HG03521 (cell line): Measurements from ENCODE around the gene ZBTB20.

Source experiments
- ATAC-seq: cut with Tn5 transposase; IDR thresholded peaks from one replicate; pipeline ENCODE4 v1.9.1; 2021; ENCODE audit warnings: mild to moderate bottlenecking, moderate library complexity; ENCODE audit not compliant: unreplicated experiment

Gene ZBTB20

DNA sequence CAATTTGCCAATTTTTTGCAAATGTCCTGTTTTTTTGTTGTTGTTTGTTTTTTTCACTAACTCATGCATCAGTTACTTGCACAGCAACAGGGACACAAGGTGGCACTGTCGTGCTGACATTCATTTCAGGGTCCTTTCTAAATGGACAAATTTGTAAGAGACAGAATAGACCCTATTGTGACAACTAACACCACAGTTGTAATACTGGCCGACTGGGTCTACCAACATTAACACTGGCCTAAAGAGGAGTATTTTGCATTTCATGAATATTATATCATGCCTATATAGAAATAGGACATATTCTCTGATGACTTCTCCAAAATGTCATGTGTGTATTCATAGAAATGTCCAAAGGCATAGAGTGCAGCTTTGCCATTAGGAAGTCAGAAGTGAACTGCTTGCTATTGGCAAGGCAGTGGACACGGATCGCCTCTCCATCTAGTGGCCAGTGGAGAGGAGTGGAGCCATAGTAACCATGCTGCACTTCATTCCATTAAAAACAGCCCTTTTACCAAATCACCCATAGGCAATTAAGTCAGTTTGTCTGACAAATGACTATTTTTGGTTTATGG, 54.8 kb downstream of the ZBTB20 start:
- peak; percentile 69 for ATAC-seq

- ATAC-seq, result no peak
Measured at GRCh38 chr3:115090712-115091111, 56.4 kb downstream of the ZBTB20 start.

DNA sequence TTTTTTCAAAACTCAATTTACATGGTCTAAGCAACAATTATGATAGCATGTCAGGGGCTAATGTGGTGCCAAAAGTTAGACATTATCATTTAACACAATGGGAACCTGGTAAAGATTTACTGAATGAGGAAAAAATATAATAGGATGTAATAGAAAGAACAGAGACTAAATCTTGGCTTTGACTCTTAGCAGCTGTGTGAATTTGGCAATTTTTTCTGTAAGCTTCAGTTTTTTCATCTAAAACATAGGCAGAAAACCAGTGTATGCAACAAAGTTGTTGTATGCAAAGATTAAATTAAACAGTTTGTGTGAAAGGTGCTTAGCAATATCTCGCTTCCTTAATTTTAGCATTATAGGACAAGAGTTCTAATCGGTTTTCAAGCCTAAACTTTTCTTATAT, 57.6 kb downstream of the ZBTB20 start:
- ATAC-seq, result no peak

DNA sequence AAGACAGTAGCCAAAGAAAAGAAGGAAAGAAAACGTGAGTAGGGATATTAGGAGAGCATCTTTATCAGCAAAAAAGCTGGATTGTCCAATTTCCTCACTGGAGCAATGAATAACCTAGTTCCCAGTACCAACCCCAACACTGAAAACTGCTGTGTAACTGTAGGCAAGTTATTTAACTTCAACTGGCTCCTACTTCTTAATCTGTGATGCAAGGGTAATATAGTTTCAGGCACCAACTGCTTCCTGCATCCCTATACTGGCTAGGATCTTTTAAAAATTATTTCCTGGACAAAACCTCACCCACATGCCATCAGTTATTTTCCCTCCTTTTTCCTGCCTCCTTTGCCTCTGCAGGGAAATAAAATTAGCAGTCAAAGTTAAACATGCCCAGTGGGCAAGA, 59.6 kb downstream of the ZBTB20 start:
- no peak for ATAC-seq

GRCh38 chr3:115086344-115086743, 60.7 kb downstream of the ZBTB20 start:
- no peak for ATAC-seq

- no peak for ATAC-seq
Measured at GRCh38 chr3:115085197-115085865, 61.8 kb downstream of the ZBTB20 start.

DNA sequence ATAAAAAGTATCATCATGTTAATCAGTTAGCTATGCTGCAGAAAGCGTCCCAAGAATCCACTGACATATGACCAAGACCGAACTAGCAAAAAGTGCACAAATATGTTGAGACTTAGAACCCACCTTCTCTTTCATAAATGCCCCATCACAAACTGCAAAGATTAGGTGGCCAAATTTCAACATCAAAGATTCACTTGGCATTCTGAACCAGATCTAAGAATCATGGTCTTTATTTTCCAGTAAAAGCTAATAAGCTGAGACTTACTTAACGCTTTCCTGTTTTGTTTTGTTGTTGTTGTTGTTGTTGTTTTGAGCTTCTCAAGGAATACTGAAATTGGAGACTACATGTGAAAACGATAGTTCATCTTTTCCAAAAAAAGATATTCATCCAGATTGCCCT, 62.4 kb downstream of the ZBTB20 start:
- no peak for ATAC-seq

DNA sequence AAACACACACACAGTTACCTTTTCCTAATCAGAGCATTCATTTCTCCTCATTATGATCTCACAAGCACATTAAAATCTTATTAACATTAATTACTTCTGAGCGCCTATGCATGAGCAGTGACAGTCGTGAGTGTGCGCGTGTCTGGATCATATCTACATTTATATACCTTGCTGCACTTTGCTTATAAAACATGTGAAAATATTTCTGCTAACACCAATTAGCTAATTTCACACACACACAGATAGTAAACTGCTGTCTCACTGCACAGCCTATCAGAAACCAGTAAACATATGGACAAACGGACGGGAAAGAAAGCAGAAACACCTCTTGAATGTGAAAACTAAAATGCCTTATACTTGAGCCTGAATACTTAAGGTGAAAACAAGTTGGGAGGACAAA, 64.8 kb downstream of the ZBTB20 start:
- ATAC-seq, result no peak

DNA sequence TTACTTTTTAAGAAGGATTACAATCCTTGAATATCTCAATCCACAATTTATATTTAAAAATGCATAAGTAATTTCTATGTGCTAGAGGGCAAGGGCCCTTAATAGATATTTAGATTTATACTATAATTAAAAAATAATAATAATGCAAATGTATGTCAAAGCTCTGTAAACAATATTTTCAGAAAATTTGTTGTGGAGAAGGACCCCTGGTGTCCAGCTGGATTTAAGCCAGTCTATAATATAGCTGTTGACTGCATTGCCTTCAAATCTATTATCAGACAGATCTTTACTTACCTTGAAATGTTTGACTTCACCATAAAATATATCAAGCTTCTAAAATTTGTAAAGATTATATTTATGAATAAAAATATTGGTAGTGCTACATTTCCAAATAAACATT, 65.6 kb downstream of the ZBTB20 start:
- no peak for ATAC-seq

DNA sequence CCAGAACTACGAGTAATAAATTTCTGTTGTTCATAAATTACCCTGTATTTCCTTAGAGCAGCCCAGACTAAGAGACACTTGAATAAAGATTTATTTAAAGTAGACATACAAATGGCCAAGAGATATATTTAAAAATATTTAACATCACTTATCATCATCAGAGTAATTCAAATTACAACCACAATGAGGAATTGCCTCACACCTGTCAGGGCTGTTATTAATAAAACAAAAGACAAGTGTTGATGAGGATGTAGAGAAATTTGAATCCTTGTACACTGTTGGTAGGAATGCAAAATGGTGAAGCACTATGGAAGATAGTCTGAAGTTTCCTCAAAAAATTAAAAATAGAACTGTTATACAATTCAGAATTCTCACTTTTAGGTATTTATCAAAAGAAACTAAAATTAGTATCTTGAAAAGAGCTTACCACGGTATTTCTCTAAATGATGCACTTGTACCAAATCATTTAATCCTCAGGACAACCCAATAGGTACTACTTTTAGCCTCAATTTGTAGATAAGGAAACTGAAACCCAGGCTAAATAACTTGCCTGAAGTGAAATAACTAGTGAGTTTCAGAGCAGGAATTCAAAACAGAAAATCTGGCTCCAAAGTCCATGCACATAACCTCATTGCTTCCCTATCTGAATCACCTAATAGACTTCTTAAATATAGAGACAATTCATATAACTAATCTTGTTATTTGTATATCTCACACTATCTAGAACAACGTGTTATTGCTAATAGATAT, 69.4 kb downstream of the ZBTB20 start:
- ATAC-seq, result no peak

GRCh38 chr3:115074502-115074901, 72.6 kb downstream of the ZBTB20 start:
- ATAC-seq, result no peak

- no peak for ATAC-seq
Measured at GRCh38 chr3:115072265-115073021, 74.6 kb downstream of the ZBTB20 start.

- no peak for ATAC-seq
Measured at GRCh38 chr3:115071601-115072000, 75.5 kb downstream of the ZBTB20 start.

- ATAC-seq, result no peak
Measured at GRCh38 chr3:115071166-115071565, 75.9 kb downstream of the ZBTB20 start.

DNA sequence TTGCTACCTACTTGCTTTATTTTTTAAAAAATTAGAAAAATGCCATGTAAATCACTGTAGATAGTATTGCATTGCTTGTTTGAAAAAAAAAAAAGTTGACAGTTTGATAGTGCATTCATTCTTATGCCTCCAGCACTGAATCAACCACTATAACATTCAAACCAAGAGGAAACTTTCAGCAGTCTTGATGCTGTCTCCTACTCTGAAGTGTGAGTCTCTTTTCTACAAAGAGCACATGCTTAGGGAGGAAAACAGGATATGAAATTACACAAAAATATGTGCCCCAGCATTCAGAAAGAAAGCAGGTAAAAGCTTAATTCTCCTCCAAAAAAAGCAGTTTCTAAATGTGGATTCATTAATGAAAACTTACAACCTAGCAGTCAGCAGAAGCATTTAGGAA, 78.3 kb downstream of the ZBTB20 start:
- no peak for ATAC-seq

DNA sequence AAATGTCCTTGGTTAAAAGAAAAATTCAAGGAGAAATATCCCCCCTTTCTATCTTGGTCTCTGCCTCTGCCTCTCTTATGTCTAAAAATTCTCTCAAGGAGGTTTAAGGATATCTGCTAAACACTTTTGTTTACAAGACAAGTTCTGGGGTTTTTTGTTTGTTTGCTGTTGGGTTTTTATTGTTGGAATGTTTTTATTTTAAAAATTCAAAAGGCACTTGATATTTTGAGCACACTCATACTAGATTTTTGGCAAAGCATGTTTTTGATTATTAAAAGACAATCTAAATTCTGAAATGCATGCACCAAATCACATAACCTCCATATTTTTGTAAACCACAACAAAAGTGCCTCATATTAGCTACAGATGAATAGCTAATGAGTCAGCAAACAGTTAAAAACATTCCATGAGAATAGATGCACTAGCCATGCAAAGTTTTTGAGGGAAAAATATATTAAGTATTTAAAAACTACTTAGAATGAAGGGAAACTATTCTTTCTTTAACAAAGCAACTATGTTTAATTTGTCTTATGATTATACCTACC, 84.6 kb downstream of the ZBTB20 start:
- no peak for ATAC-seq

- no peak for ATAC-seq
Measured at GRCh38 chr3:115062009-115062408, 85.1 kb downstream of the ZBTB20 start.

- ATAC-seq, result no peak
Measured at GRCh38 chr3:115052906-115053305, 94.2 kb downstream of the ZBTB20 start.

DNA sequence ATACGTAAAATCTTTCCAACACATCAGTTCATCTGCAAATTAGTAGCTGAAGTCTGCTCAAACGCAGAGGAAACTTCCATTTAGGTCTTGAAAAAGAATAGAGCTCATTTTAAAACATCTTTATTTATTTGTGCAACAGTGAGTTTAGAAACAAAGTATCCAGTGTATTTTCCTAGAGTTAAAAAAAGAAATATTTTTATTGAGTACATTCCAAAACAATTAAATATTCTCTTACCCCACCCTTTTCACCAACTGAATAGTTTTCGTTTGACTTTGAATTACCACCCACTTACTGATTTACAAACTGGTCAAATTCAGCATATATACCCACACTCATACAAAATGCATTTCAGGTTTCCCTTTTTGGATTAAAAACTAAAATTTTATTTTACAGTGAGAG, 104.7 kb downstream of the ZBTB20 start:
- no peak for ATAC-seq

DNA sequence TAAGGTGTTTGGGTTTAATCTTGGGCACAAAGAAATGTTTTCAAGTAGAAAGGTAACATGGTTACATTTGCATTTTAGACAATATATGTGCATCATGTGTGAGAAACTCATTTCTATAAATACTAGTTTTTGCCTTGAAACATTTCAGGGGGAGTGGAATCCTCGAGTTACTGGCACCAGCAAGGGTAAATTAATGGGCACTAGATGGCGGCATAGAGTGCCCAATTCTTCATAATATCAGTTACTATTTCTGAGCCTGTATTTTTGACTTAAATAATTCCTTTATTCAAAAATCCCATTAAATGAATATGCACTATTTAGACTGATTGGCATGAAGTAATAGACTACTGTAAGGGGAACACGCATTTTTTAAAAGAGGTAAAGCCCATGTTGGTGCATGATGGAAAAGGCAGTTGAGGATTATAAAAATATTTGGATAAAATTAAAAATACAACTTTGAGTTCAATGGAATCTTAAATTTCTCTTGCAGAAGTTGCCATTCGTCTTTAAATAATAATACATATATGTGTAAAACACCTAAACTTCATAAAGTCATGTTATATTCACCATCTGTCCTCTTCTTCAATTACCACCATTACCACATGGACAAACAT, 106.3 kb downstream of the ZBTB20 start:
- ATAC-seq, result peak; percentile 58

- ATAC-seq, result no peak
Measured at GRCh38 chr3:115040246-115040645, 106.8 kb downstream of the ZBTB20 start.
